ENCODE data around the gene MDM2. TPM values are rescaled to one million over a fixed set of nuclear protein-coding genes. Genes with fewer than 3 reads are reported as not detected.

Gene MDM2
- total RNA-seq, 1 experiment from 2014 or later, result 159 TPM

DNA sequence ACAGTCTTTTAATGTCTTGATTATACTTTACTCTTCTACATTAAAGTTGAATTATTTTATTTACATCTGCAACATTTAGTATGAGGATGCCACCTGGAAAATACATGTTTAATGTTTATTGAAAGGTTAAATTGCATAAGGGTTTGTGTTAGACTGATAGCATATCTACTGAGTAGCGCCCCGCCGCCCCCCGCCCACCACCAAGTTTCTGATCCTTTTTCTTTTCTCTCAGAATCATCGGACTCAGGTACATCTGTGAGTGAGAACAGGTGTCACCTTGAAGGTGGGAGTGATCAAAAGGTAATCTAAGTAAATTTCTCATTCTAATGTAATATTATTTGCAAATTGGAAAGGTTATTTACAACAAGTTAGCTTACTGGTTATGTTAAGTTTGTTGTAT lies 16.2 kb downstream of the MDM2 start:
- no peak overlapping the region for H3K4me2 ChIP-seq (ENCODE audit: insufficient read depth, insufficient read length, low read length)
- no peaks in the 10 kb centered on the region for H3K9me3 ChIP-seq (ENCODE audit: control insufficient read depth, low read depth, low read length)
- H3K14ac ChIP-seq (ENCODE audit: insufficient read depth, low read length), result no peak overlapping the region
- H2BK120ac ChIP-seq (ENCODE audit: low read depth, low read length, poor library complexity, severe bottlenecking), result no peak overlapping the region
- no peak overlapping the region for H3K56ac ChIP-seq (ENCODE audit: insufficient read length, low read depth, low read length)
- Mint-ChIP-seq H3K27me3 (ENCODE audit: low read depth) (no peaks in the 10 kb centered on the region), H3K36me3 (ENCODE audit: insufficient read depth in 1 of 3, low read depth in 3 of 3) (peaks cover 25 to 92% (median 77%) of the 10 kb centered on the region in 3 experiments; a peak in 6 of 7 replicates), H3K4me3 (no peak overlapping the region), H3K4me1 (no peaks in the 10 kb centered on the region), H3K27ac (no peak overlapping the region), H3K9me3 (no peaks in the 10 kb centered on the region)
- no peak overlapping the region for H4K5ac ChIP-seq (ENCODE audit: insufficient read length, low read depth, low read length)
- H2AK5ac ChIP-seq (ENCODE audit: insufficient read length, low read length), result no peak overlapping the region
- H4K91ac ChIP-seq (ENCODE audit: insufficient read length, low read depth, low read length), result no peak overlapping the region
- no peak overlapping the region for H3K18ac ChIP-seq (ENCODE audit: insufficient read length, low read depth, low read length)
- no peaks in the 10 kb centered on the region for H3K27me3 ChIP-seq (ENCODE audit: insufficient read depth, low read length)
- no peak overlapping the region for H4K8ac ChIP-seq (replicated peaks; ENCODE audit: insufficient read length, low read depth, low read length)
- no peak overlapping the region for H3T11ph ChIP-seq (ENCODE audit: low read length)
- H3K9ac ChIP-seq (ENCODE audit: extremely low read depth, insufficient read length, low read length), result no peak overlapping the region
- H4K20me1 ChIP-seq (ENCODE audit: control insufficient read depth, insufficient read depth, insufficient read length), result no peaks in the 10 kb centered on the region
- no peak overlapping the region for H3K23ac ChIP-seq (ENCODE audit: insufficient read length, low read depth, low read length)
- no peak overlapping the region for H2BK12ac ChIP-seq (ENCODE audit: insufficient read length, low read depth, low read length)
- no peaks in the 10 kb centered on the region for H3K23me2 ChIP-seq (ENCODE audit: insufficient read length, low read depth, low read length, poor library complexity, severe bottlenecking)
- WGBS (ENCODE audit: extremely low coverage, insufficient read length, low lambda C conversion rate), result no CpG with 5 or more reads among the region's 5 CpGs
- TF ChIP-seq, protein P1, sequence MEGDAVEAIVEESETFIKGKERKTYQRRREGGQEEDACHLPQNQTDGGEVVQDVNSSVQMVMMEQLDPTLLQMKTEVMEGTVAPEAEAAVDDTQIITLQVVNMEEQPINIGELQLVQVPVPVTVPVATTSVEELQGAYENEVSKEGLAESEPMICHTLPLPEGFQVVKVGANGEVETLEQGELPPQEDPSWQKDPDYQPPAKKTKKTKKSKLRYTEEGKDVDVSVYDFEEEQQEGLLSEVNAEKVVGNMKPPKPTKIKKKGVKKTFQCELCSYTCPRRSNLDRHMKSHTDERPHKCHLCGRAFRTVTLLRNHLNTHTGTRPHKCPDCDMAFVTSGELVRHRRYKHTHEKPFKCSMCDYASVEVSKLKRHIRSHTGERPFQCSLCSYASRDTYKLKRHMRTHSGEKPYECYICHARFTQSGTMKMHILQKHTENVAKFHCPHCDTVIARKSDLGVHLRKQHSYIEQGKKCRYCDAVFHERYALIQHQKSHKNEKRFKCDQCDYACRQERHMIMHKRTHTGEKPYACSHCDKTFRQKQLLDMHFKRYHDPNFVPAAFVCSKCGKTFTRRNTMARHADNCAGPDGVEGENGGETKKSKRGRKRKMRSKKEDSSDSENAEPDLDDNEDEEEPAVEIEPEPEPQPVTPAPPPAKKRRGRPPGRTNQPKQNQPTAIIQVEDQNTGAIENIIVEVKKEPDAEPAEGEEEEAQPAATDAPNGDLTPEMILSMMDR (conservative IDR thresholded peaks at IDR 0.05), result no peak
- no peak for DNase-seq
- H2BK20ac ChIP-seq (ENCODE audit: low read depth, low read length, poor library complexity, severe bottlenecking), result no peak overlapping the region
- no peak overlapping the region for H3K27ac ChIP-seq (ENCODE audit: insufficient read length, low read depth, low read length)
- H3K79me2 ChIP-seq (ENCODE audit: insufficient read depth, low read length), result no peaks in the 10 kb centered on the region
- H3K79me1 ChIP-seq (ENCODE audit: insufficient read depth, low read depth, low read length, poor library complexity, severe bottlenecking), result no peaks in the 10 kb centered on the region
- no peaks in the 10 kb centered on the region for H3K4me1 ChIP-seq (ENCODE audit: insufficient read depth, low read length)
- H2BK5ac ChIP-seq (ENCODE audit: insufficient read length, low read length), result no peak overlapping the region
- H2AFZ ChIP-seq (ENCODE audit: low read length), result no peak overlapping the region
- no peak overlapping the region for H3K4ac ChIP-seq (ENCODE audit: low read depth, low read length)
- H2BK15ac ChIP-seq (ENCODE audit: low read depth, low read length), result no peak overlapping the region
